HuH-7.5 (cell line): ENCODE data around the gene COMMD6.

Source experiments
- DNase-seq: peaks from one replicate; pipeline ENCODE4 v3.0.0; 2011; ENCODE audit warnings: low spot score

COMMD6 gene

DNA sequence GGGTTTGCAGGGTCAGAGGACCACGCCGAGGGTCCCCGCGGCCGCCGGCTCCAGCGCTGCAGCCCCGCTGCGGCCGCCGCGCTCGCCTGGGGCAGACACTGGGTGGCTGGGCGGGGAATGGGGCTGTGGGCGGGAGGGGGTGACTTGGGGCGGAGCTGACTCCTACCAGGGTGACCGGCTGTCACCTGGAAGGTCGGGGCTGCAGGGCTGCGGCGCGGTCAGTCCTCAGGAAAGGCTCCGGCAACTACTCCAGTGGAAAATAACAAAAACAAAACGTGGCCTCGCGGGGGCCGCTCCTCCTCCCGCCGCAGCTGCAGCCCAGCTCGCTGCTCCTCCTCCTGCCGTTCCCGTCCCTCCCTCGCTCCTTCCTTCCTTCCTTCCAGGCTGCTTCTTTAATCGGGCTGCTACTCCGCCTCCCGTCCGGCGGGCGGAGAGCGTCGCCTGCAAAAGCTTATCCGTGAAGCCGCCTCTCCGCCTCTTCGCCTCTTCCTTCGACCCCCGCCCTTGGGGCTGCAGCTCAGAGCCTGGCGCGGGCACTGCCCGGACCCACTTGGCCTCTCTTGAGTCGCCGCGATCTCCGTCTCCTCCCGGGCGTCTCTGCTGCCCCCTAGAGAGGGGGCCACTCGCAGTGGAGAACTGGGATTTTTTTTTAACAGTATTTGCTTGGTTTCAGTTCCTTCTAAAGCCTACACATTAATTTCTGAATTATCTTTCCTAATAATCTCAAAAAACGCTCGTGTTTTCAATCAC lies 55.4 kb downstream of the COMMD6 start, which contains the start of gene TBC1D4:
TSS of gene TBC1D4 (minus strand) at position 100 of the 750 bp plus-strand sequence. CDS start 402 bp downstream, outside the sequence.
- peak; percentile 64 for DNase-seq

DNA sequence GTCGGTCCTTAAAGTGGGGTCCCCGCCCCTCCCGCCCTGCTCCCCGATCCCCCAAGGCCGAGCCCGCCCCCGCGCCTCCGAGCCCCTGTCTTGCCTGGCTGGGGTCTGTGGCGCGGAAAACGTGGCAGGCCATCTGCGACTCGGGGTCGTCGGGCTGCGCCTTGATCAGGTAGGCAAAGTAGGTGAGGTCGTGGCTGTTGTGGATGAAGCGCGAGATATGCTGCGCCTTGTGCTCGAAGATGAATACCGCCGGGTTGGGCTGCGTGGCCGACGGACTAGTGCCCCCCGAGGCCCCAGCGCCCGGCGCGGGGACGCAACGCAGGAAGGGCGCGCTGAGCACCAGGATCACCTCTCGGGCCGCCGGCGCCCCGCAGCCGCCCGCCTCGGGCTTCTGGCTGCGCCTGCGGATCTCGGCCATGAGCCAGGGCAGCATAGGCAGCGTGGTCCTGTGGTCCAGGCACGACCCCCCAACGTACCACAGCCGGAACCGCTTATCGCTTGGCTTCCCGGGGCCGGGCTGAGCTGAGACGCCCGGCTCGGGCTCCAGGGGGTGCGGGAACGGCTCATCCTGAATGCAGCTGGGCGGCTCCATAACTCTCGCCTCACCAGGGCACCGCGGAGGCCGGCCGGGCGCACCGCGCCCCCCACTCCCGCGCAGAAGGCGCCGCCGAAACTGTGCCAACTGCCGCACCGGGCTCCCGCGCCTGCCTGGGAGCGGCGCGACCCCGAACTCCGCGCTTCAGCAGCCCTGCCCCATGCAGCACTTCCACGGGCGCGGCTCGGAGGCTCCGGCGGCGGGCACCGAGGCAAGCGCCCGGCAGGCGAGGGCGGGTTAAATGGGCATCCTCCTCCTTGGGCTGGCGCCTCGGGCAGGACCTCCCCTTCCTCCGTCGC lies 56.2 kb downstream of the COMMD6 start:
- DNase-seq, result peak; percentile 28

DNA sequence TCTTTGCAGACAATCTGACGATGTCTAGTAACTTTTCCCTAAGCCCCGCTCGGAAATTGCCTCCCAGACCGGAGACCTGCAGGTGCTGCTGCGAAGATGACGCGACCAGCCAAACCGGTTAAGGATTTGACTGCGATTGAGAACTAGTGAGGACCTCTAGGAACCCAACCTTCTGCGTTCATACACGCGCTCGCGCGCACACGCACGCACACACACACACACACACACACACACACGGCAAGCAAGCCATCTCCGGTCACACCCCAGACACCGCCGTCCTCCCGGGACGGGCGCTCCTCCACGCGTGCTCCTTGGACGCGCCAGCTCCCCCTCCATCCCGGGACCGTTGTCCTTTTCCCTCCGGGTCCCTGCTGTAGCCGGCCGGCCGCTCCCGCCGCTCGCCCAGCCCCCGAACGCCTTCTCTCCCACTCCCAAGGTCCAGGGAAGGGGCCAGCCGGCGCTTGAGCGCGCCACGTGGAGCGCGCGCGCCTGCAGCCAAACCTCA lies 56.9 kb downstream of the COMMD6 start:
- DNase-seq, result peak; percentile 34

DNA sequence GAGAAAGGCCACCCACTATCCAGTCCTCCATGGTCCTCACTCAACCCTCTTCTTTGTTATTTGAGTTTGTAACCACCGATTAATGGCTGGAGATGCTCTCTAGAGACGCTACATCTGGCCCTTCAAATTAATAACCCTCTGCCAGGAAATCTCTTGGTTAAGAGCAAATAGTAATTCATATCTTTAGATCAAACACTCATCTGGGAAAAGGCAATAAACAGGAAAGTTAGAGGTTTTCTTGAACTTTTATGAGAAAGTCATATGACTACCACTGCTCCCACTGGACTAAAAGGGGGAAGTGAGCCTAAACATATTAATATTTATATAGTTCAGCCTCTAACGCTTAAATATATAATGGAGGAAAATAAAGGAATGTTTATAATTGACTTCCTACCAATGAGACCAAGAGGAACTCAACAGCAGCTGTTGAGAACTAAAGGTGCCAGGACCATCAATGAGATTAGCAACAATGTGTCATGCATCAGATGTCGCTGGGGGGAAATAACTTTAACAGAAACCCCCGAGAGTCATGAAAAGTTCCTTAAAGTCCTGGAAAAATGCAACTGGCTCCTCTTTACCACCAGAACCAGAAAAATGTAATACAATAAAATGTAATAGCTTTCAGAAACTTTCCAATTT lies 58.4 kb downstream of the COMMD6 start:
- no peak for DNase-seq

DNA sequence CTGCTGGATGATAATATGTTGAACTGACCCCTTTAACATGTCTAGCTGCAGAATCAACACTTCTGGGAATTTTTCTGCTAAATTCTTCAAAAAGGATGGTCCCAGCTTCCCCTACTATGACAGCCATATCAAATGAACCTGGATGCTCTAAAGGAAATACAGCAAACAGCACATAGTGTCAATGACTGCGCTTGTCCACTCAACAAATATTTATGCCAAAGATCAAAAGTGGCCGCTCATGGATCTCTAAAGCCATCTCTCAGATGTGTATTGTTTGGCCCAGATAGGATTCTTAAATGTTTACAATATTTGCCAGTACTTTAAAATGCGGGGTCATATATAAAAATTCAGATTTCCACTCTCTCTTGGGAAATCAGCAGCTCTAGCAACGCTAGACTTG lies 59.0 kb downstream of the COMMD6 start:
- DNase-seq, result no peak
